GM15510 (cell line): Measurements from ENCODE around the gene UBE2V1.

Source experiments
- POLR2A ChIP-seq: IDR thresholded peaks from 3 replicates; pipeline ENCODE4 v1.6.1; 2011; ENCODE audit warnings: borderline replicate concordance; ENCODE audit not compliant: insufficient read length; ENCODE audit errors: extremely low read depth

The UBE2V1 gene

GRCh38 chr20:50041246-50041873, 71.6 kb downstream of the UBE2V1 start:
- no peak for TF ChIP-seq POLR2A

DNA sequence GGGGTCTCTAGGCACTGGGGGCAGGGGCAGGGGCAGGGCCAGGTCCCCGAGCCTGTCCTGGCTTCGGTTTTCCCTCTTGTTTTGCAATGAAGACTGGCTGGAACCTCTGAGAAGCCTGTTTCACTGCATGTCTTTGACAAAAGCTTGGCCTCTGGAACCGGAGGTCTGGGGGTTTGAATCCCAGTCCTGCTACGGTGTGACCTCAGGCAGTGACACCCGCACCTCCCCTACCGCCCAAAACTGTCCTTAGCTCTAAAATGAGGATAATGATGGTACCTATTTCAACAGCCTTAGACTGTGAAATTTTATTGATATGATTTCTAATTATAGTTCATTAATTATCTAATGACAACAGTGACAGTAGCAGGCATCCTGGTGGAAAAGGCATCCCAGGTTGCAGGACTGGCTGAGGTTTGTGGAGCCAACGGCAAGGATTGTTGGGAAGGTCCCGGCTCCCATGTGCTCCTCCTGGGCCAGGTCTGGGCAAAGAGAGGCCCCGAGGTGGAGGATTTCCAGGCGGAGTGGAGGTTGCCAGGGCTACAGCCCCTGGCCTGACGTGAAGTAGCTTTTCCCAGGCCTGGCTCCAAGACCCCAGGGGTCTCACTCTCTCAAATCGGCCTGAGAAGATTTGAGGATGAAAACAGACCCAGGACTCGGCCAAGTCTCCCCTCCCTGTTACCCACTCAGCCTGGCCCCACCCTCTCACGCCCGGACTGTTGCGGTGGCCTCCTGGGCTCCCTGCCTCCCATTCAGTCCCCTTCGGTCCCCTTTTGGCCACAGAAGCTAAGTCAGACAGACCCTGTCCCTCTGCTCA, 72.3 kb downstream of the UBE2V1 start:
- TF ChIP-seq POLR2A, result no peak

DNA sequence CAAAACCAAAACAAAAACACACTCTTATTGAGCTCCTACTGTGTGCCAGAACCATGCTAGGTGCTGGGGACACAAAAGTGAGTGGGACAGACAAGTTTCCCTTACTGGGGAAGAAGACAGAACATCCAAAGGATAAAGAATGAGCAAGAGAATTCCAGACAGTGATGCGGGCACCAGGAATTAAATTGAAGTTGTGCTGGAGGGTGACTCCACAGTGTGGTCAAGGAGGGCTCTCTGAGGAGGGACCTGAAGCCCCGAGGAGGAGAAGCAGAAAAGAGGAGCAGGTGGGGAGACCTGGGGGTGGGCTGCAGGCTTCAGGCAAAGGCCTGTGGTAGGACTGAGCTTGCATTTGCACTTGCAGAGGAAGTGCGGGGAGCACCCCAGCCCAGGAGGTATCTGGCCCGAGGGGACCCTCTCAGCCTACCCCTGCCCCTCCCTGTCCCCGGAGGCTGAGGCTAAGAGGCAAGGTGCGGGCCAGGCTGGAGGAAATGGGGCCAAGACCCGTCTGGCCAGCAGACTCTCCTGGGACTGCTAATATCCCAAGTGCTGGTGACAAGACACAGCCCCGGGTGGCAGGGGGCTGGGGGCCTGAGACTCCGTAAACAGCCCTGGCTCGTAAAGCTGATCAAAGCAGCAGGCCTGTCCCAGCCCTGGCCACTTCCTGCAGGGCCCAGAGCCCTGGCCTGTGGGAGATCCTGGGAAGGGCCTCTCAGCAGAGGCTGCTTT, 73.1 kb downstream of the UBE2V1 start:
- TF ChIP-seq POLR2A, result no peak

- TF ChIP-seq POLR2A, result no peak
Observed at GRCh38 chr20:50038574-50038991, 74.4 kb downstream of the UBE2V1 start.

DNA sequence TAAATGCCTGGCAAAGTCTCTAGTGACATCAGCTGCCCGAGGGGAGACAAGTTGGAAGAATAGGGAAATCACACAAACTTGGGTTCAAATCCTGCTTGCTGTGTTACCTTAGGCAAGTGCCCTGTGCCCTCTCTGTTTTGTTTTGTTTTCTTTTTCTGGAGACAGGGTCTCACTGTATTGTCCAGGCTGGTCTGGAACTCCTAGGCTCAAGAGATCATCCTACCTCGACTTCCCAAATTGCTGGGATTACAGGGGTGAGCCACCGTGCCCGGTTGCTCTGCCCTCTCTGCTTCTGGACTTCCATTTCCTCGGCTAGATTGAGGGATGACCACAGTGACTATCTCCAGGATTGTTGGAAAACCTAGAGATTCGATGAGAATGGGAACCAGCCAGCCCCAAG, 74.8 kb downstream of the UBE2V1 start:
- TF ChIP-seq POLR2A, result no peak

DNA sequence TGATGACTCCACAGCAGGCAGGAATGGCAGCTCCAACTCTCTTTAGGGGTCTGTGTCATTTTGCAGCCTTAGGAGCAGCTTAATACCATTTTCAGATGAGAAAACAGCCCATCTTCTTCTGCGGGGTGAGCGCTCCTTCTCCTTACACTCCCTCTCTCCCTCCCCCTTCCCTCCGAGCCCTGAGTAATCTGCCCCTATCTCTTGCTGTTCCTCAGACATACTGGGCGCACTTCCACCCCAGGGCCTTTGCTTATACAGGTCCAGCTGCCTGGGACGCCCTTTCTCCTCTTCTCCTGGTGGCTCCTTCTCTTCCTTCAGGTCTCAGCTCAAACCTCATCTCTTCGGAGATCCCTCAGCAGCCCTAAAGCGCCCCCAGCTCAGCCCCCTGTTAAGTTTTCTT, 75.4 kb downstream of the UBE2V1 start:
- no peak for TF ChIP-seq POLR2A

DNA sequence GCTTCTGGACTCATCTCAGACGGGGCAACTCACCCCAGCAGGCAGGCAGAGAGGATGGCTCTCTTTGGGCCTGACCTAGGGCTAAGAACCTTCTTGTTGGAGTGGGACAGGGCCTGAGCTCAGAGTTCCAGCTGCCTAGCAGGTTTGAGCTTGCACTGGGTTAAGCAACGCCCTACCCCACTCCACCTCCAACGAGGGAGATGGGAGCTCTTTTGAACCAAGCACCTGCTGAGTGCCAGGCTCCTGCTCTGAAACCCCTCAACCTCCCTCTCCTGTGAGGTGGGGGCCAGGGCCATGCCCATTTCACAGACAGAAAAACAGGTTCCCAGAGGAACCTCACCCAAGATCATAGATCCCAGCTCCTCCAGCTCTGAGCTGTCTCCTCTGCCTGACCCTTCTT, 75.8 kb downstream of the UBE2V1 start:
- TF ChIP-seq POLR2A, result no peak

- TF ChIP-seq POLR2A, result no peak
Observed at GRCh38 chr20:50036703-50037102, 76.2 kb downstream of the UBE2V1 start.

DNA sequence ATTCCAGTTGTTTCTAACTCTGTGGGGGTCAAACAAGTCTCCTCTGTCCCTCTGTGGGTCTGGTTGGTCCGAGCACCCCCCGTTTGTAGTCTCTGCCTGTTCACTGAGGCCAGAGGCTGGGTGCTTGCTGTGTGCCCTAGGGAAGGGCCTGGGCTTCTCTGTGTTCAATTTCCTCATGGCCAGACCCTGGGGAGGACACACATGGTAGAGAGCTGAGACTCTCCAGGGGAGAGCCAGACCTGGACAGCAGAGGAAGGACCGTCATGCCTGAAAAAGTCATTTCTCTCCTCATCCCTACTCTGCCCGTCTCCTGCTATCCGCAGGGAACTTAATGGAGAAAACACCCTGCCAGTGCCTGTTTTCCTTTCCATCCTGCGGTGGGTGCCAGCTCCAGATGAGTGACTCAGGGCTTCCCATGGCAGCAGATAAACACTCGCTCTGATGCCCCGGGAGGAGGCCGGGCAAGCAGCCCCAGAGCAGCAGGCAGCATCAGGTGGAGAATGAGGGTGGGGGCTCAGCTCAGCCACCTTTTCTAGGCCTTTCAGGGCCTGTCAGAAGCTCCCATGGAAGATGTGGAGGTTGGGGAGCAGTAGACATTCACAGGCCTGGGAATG, 78.3 kb downstream of the UBE2V1 start:
- TF ChIP-seq POLR2A, result no peak

DNA sequence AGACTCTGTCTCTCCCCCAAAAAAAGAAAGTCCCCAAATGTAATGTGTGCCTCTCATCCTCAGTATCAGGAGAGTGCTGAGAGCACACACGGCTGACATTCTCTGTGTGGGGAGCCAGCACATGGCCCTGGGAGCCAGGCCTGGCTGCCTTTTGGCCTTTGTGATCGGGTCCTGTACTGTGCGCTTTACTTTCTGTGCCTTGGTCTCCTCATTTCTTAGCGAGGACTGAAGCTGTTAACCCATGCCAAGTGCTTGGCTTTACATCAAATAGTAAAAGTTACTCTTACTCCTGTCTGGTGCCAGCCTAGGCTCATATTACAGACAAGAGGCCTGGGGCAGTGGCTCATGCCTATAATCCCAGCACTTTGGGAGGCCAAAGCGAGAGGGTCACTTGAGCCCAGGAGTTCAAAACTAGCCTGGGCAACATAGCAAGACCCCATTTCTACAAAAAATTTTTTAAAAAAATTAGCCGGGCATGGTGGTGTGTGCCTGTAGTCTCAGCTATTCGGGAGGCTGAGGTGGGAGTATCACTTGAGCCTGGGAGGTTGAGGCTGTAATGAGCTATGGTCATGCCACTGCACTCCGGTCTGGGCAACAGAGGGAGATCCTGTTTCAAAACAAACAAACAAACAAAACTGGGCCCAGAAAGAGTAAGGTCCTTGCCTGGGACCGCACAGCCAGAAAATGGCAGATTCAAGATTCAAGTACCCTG, 79.8 kb downstream of the UBE2V1 start:
- TF ChIP-seq POLR2A, result no peak
